Left ventricle myocardium inferior (tissue), 1 donor: ENCODE data around the gene CFAP141. TPM values are rescaled to one million over a fixed set of nuclear protein-coding genes. Genes with fewer than 3 reads are reported as not detected.

Experiments used
- DNase-seq: peaks from one replicate; pipeline ENCODE4 v3.0.0-alpha.2; 2020
- H3K27ac ChIP-seq: fragments of 200-600 bp; replicated peaks from 2 replicates; pipeline ENCODE4 v1.8.0; 2021
- H3K27me3 ChIP-seq: fragments of 200-600 bp; 2 replicates; pipeline ENCODE4 v1.8.0; 2021; ENCODE audit warnings: low read depth
- H3K36me3 ChIP-seq: fragments of 200-600 bp; 2 replicates; pipeline ENCODE4 v1.8.0; 2021
- H3K4me1 ChIP-seq: fragments of 200-600 bp; 2 replicates; pipeline ENCODE4 v1.8.0; 2021
- H3K4me3 ChIP-seq: fragments of 200-600 bp; 2 replicates; pipeline ENCODE4 v1.8.0; 2021; ENCODE audit warnings: mild to moderate bottlenecking, moderate library complexity
- H3K9me3 ChIP-seq: fragments of 200-600 bp; replicated peaks from 2 replicates; pipeline ENCODE4 v1.8.0; 2021
- CTCF ChIP-seq: fragments of 200-600 bp; IDR thresholded peaks from 2 replicates; pipeline ENCODE4 v1.8.0; 2021; ENCODE audit warnings: antibody characterized with exemption, mild to moderate bottlenecking, borderline replicate concordance
- intact Hi-C: fragments of 100-400 bp; cut with micrococcal nuclease; formaldehyde crosslinking; loops from one replicate; pipeline ENCODE4 v1.11.0; 2022
- microRNA-seq: library from miRNA; unstranded; fragments of <30 nt; microRNA quantifications from one replicate; pipeline ENCODE4 v1.2.0, GENCODE V29; 2020
- total RNA-seq: library from RNA; stranded (reverse); fragmentation: NEBNext Ultra II Directional; extraction: Animal tissue kit (Norgen Biotek cat#: 25700); gene quantifications from one replicate; pipeline ENCODE4 v1.2.1, GENCODE V29; 2021
- donor health status: DM: no; HTN: yes; CAD: no; lungs with severe emphysema.

Gene CFAP141
- total RNA-seq, 1 donor from 2014 or later: not detected

- Histone ChIP-seq H3K4me1 (peaks cover 28% of the 10 kb centered on the region), H3K4me3 (no peak overlapping the region), H3K27ac (no peak overlapping the region), H3K27me3 (no peaks in the 10 kb centered on the region), H3K9me3 (no peaks in the 10 kb centered on the region), H3K36me3 (peaks cover 7% of the 10 kb centered on the region)
- DNase-seq: no peak
- TF ChIP-seq CTCF: no peak
- intact Hi-C loops: no loop called here
Measured at GRCh38 chr1:154151311-154151710, 54.8 kb downstream of the CFAP141 start.

Small RNAs within 50 kb of the gene (microRNA-seq; reads per million reads assigned to microRNA genes)
- 1.9 reads per million for gene MIR190B

Other genes starting within 250 kb of the CFAP141 start
- gene CRTC2, start 247.7 kb downstream of the CFAP141 start, total RNA-seq: 19.7 TPM
- gene SLC39A1, start 242.8 kb downstream of the CFAP141 start, total RNA-seq: 39.8 TPM
- gene CREB3L4, start 238.4 kb downstream of the CFAP141 start, total RNA-seq: 4.8 TPM
- 75.8 TPM for gene JTB, start 228.7 kb downstream of the CFAP141 start, total RNA-seq
- 59.3 TPM for gene RAB13, start 220.0 kb downstream of the CFAP141 start, total RNA-seq
- 1,061 TPM for gene RPS27, start 215.6 kb downstream of the CFAP141 start, total RNA-seq
- gene NUP210L, start 51.3 kb downstream of the CFAP141 start, total RNA-seq: 0.30 TPM
- gene TPM3, start 14.2 kb downstream of the CFAP141 start, total RNA-seq: 161 TPM
- gene UBAP2L, start 14.6 kb upstream of the CFAP141 start, total RNA-seq: 101 TPM
- 178 TPM for gene HAX1, start 66.3 kb upstream of the CFAP141 start, total RNA-seq
- 0.16 TPM for gene AQP10, start 114.8 kb upstream of the CFAP141 start, total RNA-seq
- gene ATP8B2, start 119.2 kb upstream of the CFAP141 start, total RNA-seq: 11.8 TPM
- gene IL6R, start 199.0 kb upstream of the CFAP141 start, total RNA-seq: 10.5 TPM